ENCODE data around the gene NR1H3.
"Not testable (repeated sequence)": the region's sequence is repeated elsewhere in the genome, so short reads cannot be mapped to it uniquely, and the experiment has no call there.

NR1H3 gene

DNA sequence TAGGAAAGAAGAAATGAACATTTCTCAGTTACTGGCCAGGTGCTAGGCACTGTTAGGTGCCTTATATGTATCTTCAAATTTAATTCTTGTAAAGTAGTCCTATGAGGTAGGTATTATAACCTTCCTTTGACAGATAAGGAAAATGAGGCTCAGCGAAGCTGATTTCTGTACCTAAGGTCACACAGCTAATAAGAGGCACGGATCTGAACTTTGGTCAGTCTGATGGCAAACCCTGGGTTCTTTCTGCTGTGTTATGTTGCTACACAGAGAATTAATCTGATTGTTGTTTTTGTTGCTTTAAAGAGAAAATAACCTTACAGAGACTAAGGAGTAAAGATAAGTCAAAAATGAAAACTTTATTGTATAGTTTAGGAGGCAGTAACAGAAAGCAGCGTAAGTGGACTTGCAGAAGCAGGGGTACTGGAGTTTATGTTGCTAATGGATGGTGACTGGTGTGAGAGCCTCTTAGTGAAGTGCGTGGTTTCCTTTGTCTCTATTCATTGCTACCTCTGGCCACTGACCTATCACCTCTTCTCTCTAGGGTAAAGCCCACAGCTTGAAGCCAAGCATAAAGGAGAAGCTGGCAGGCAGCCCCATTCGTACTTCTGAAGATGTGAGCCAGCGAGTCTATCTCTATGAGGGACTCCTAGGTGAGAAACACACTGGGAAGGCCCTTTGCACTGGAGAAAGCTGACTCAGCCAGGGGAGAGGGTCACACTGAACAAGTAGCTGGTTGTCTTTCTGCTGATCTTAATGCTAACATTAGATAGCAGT, 50.4 kb downstream of the NR1H3 start:
- DNase-seq = no peak

DNA sequence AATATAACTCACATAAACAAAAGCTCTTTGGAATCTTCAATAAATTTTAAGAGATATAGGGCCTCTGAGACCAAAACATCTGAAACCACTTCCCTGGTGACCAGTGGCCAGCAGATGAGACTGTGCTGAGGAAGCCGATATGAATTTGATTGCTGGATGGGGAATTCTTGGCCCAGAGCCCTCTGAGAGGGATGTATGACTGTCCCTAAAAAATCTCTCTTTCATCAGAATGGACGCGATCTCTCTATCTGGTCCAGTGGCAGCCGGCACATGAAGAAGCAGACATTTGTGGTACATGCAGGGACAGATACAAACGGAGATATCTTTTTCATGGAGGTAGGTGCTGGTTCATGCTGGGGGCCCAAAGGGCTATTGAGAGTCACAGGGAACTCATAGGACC, 57.2 kb downstream of the NR1H3 start:
- no peak for DNase-seq

GRCh38 chr11:47316501-47316900, 58.7 kb downstream of the NR1H3 start:
- DNase-seq = not testable (repeated sequence)

- DNase-seq = no peak
These were observed 59.5 kb downstream of the NR1H3 start for GRCh38 chr11:47317064-47317828.

GRCh38 chr11:47318166-47318565, 60.4 kb downstream of the NR1H3 start:
- DNase-seq = no peak

Data from activated CD8-positive, alpha-beta memory T cell treated with anti-CD3 and anti-CD28 coated beads for 24 hours (primary cell).